CD4-positive, alpha-beta T cell treated with Interleukin-15 for 1 hour (primary cell): ENCODE data around the gene RACK1.

ENCODE experiments used
- DNase-seq: peaks from one replicate; pipeline ENCODE4 v3.0.0-alpha.2; 2020

The RACK1 gene

GRCh38 chr5:181193656-181194055 is 50.0 kb downstream of the RACK1 start:
- no peak for DNase-seq

GRCh38 chr5:181192337-181193046 is 51.2 kb downstream of the RACK1 start:
- no peak for DNase-seq

DNA sequence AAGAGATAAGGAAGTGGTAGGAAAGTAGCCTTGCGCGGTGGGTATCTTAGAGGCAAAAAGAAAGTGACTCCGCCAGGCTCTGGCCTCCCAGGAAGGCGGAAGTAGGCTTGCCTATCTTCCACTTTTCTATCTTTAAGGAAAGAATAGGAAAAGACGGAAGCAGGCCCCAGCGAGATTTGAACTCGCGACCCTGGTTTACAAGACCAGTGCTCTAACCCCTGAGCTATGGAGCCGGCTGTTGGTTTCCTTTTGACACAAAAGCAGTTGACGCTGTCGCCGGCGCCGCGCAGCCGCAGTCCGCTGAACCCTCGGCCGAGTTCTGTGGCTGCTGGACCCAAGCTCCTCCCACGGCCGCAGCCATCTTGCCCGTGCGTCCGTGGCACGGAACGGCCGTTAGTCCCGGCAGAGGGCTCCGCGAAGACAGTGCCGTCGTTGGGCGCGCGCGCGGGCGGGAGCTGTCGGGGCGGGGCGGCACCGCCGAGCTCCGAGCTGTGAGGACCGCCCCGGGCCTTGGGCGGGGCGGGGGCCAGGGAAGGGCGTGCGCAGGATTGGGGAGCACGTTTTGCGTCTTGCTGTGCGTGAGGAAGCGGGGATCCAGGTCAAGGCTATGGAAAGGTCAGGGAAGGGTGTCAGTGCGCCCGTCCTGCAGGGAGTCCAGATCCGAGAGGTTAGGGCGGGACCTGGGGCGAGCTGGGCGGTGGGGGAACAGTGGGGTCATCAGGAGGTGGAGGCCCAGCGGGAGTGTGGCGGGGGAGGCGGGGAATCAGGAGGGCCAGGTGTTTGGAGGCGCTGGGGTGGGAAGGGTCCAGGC is 52.0 kb downstream of the RACK1 start:
- peak; percentile 97 for DNase-seq

DNA sequence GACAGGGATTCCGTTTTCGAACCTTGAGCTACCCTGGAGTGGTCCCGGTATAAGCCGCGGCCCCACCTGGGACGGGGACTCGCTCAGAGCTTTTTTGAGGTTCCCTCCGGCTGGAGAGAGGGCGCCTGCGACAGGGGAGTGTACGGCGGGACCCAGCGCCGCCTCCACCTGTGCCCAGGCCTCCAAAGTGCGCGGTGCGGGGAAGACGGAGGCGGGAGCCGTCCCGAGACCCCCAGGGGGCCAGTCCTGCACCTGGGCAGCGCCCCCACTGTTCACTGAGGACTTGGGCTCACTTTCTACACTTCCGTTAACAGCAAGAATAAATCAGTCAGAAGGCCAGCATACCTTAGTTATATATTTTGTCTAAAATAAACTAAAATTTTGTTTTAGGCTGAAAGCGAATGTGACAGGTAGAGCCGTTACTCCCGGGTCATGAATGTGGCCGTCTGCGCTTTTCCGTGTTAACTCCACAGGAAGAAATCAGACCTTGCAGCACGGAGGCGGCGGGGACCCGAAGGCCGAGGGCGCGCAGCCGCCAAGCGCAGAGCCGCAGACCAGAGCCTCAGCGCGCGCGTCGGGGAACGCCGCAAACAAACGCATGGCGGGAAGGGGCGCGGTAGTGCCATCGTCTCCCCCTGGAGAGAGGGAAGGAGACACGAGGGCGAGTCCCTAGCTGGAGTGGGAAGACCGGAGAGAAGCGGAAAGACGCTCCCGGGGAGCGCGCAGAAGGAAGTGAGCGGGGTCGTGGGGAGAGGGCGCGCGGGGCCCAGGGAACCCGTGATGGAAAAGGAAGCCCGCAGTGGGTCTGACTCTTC is 52.8 kb downstream of the RACK1 start:
- peak; percentile 33 for DNase-seq

- DNase-seq = no peak
Observed at GRCh38 chr5:181189962-181190710, 53.6 kb downstream of the RACK1 start.

DNA sequence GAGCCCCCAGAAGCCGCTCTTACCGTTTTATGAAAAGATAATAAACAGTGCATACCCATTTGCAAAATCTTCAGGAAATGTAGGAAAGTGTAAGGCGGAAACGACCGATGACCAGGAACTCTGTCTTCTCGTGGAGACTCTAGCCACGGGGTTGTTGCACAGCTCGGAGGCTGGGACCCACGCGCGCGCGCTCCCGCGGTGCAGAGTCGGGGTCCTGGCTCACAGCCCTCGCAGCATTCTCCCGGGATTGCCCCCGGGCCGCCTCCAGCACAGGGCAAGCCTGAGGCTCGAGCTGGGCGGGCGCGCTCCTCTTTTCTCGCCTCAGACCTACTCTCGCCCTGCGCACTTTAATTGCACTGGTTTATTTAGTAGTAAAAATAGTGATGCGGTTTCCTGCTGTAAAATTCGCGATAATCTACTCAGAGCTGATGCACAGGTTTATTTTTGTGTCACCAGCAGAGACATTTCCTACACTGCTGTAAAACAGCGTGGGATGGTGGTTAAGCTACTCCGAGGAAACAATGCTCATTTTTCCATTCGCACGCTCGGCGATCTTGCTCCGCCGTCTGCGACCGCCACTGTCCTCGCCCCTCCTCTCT is 54.2 kb downstream of the RACK1 start:
- DNase-seq = peak; percentile 36

DNA sequence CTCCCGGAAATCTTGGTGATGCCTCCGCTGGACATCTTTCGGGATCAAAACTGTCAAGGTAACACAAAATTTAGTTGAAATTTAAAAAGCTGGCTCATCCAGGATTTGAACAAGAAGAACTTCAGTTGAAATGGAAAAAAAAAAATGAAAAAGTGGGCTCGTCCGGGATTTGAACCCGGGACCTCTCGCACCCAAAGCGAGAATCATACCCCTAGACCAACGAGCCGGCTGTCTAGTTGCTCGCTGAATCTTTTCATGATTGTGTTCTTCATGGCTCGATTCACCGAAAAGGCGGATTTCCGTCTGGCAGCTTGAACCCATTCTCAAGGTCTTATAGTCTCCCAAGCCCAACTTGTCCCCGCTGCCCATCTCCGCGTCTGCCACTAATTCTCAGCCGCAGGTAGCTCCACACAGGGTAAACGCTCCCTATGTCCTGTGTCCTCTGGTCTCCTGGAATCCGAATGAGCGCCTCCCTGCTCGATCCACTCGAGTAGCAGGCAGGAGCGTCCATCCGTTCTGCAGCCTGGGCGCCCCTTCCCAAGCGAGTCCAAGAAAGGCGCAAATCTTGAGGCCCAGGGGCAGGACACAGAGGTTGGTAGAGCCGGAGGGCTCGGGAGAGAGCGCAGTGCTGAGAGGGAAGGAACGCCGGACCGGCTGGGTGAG is 54.9 kb downstream of the RACK1 start:
- peak; percentile 82 for DNase-seq

DNA sequence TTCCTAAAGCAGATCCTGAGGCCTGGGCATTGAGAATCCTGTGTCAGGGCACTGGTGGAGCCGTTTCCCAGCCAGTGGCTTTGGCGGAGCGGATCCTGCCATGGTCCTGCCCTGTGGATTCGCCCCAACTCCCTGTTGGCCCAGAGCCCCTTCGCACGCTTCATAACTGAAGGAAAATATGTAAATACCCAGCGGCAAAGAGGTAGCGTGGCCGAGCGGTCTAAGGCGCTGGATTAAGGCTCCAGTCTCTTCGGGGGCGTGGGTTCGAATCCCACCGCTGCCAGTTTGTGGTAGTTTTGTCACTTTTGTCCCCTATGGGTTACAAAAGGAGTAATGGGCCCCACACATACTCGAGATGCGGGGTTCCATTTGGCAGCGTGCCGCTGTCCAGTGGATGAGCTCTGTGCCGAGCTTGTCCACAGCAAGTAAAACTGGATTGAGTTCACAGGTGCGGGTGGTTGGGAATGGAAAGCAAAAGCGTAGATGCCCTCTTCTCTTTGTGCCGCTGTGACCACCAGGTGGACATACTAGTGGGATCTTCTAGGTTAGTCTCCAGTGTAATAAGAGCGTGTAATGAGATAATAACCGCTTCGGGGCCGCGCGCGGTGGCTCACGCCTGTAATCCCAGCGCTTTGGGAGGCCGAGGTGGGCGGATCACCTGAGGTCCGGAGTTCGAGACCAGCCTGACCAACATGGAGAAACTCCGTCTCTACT is 56.0 kb downstream of the RACK1 start:
- peak; percentile 66 for DNase-seq

DNA sequence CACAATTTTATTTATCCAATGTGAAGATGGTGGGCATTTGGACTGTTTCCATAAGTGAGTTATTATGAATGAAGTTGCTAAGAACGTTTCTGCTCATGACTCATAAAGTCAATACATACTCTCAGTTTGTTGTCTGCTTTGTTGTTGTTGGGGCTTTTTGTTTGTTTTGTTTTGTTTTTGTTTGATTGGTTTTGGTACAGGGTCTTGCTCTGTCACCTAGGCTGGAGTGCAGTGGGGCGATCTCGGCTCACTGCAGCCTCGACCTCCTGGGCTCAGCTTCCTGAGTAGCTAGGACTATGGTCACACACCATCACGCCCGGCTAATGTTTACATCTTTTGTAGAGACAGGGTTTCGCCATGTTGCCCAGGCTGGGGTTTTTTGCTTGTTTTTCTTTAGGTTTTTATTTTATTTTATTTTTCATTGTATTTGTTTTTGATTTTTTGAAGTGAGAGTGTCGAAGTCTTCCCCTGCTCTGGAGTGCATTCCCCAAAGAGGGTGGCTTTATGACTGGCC is 56.7 kb downstream of the RACK1 start:
- DNase-seq = no peak
